Measurements from ENCODE around the gene SYCN. TPM values are rescaled to one million over a fixed set of nuclear protein-coding genes. Genes with fewer than 3 reads are reported as not detected.

SYCN gene
- total RNA-seq, 4 donors from 2014 or later = not detected

- no peak for TF ChIP-seq CTCF (IDR thresholded peaks at IDR 0.05; ENCODE audit: low read depth)
Observed at GRCh38 chr19:39237200-39238184, 33.4 kb upstream of the SYCN start.

DNA sequence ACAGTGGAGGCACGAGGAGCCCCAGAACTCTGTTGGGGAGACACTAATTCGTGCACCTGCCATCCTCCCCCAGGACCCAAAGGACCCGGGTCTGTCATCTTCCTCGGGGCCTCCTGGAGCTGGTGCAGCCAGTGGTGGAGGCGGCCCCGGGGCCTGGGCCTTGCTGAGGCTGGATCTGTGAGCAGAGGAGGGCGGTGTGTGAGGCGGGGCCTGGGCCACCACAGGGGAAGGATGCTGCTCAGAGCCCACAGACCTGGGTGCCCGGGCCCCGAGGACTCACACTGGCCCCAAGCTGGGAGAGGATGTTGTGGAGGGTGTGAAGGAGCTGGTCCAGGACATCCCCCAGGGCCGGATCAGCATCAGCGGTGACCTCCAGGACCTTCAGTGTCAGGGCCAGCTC lies 32.5 kb upstream of the SYCN start:
- TF ChIP-seq CTCF (IDR thresholded peaks at IDR 0.05; ENCODE audit: low read depth) = no peak

- TF ChIP-seq CTCF (IDR thresholded peaks at IDR 0.05; ENCODE audit: low read depth) = no peak
Observed at GRCh38 chr19:39232708-39233107, 28.6 kb upstream of the SYCN start.

- TF ChIP-seq CTCF (IDR thresholded peaks at IDR 0.05; ENCODE audit: low read depth) = no peak
Observed at GRCh38 chr19:39230096-39230764, 26.2 kb upstream of the SYCN start.

- no peak for TF ChIP-seq CTCF (IDR thresholded peaks at IDR 0.05; ENCODE audit: low read depth)
Observed at GRCh38 chr19:39224910-39225309, 20.8 kb upstream of the SYCN start.

DNA sequence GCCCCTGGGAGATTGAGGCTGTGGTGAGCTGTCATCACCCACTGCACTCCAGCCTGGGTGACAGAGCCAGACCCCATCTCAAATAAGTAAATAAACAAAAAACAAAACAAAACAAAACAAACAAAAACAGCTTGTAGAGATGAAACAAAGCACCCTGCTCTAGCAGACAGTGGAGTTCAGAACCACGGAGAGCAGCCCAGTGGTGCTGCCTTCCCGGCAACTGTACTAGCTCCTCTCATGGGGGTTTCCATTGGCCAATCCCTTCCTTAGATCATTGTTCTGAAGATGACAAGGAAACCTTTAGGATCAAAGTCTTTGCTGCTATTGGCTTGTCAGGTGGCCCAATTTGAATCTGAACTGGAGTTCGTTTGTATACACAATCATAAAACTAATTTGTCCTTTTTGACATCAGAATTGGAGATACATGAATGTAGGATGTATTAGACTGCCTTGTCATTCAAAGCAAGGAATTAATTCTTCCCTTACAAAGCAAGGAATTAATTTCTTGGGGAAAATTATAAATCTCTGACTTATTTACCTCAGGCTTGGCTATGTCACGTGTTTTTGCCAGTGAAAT lies 19.7 kb upstream of the SYCN start:
- TF ChIP-seq CTCF (IDR thresholded peaks at IDR 0.05; ENCODE audit: low read depth) = no peak

All from subcutaneous adipose tissue (tissue), 4 donors.